ENCODE data around the gene HDGF. TPM values are rescaled to one million over a fixed set of nuclear protein-coding genes. Genes with fewer than 3 reads are reported as not detected.

The HDGF gene
- total and polyA plus RNA-seq, 9 of the 15 experiments (the other 6 are each of a cell fraction or from before 2014, with no cell fraction given), result 38.8 to 601 (median 400) TPM

DNA sequence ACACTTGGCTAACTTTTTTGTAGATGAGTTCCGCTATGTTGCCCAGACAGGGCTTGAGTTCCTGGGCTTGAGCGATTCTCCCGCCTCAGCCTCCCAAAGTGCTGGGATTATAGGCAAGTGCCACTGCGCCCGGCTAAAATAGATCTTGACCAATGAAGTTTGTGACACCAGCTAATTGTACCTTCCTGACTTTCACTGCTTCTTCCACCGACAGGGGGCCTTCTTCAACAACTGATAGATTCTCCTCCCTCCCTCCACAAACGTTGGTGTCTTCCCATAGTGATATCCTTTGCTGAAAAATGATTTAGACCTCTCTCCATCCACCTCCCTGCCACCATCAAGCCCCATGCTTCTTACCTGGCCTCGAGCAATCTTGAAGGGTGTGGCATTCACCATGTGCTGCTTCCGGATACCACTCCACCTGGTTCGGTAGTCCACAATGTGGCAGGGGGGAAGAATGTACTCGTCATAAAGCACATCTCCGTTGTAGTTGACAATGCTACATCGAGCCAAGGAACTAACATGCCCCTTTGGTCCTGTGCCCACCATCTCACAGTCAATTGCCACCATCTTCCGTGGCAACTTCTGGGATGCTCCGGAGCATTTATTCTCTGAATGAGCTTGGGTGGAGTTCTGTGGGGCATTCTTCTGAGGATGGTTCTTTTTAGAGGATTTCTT is 24.8 kb downstream of the HDGF start (continued):
- TF ChIP-seq, protein P1, sequence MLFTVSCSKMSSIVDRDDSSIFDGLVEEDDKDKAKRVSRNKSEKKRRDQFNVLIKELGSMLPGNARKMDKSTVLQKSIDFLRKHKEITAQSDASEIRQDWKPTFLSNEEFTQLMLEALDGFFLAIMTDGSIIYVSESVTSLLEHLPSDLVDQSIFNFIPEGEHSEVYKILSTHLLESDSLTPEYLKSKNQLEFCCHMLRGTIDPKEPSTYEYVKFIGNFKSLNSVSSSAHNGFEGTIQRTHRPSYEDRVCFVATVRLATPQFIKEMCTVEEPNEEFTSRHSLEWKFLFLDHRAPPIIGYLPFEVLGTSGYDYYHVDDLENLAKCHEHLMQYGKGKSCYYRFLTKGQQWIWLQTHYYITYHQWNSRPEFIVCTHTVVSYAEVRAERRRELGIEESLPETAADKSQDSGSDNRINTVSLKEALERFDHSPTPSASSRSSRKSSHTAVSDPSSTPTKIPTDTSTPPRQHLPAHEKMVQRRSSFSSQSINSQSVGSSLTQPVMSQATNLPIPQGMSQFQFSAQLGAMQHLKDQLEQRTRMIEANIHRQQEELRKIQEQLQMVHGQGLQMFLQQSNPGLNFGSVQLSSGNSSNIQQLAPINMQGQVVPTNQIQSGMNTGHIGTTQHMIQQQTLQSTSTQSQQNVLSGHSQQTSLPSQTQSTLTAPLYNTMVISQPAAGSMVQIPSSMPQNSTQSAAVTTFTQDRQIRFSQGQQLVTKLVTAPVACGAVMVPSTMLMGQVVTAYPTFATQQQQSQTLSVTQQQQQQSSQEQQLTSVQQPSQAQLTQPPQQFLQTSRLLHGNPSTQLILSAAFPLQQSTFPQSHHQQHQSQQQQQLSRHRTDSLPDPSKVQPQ (CRISPR knock-in tag; IDR thresholded peaks at IDR 0.05; ENCODE audit: borderline replicate concordance), result no peak
- TF ChIP-seq, protein P2, sequence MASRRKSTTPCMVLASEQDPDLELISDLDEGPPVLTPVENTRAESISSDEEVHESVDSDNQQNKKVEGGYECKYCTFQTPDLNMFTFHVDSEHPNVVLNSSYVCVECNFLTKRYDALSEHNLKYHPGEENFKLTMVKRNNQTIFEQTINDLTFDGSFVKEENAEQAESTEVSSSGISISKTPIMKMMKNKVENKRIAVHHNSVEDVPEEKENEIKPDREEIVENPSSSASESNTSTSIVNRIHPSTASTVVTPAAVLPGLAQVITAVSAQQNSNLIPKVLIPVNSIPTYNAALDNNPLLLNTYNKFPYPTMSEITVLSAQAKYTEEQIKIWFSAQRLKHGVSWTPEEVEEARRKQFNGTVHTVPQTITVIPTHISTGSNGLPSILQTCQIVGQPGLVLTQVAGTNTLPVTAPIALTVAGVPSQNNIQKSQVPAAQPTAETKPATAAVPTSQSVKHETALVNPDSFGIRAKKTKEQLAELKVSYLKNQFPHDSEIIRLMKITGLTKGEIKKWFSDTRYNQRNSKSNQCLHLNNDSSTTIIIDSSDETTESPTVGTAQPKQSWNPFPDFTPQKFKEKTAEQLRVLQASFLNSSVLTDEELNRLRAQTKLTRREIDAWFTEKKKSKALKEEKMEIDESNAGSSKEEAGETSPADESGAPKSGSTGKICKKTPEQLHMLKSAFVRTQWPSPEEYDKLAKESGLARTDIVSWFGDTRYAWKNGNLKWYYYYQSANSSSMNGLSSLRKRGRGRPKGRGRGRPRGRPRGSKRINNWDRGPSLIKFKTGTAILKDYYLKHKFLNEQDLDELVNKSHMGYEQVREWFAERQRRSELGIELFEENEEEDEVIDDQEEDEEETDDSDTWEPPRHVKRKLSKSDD (conservative IDR thresholded peaks at IDR 0.05; ENCODE audit: low read length), result no peak
- TF ChIP-seq, protein P3, sequence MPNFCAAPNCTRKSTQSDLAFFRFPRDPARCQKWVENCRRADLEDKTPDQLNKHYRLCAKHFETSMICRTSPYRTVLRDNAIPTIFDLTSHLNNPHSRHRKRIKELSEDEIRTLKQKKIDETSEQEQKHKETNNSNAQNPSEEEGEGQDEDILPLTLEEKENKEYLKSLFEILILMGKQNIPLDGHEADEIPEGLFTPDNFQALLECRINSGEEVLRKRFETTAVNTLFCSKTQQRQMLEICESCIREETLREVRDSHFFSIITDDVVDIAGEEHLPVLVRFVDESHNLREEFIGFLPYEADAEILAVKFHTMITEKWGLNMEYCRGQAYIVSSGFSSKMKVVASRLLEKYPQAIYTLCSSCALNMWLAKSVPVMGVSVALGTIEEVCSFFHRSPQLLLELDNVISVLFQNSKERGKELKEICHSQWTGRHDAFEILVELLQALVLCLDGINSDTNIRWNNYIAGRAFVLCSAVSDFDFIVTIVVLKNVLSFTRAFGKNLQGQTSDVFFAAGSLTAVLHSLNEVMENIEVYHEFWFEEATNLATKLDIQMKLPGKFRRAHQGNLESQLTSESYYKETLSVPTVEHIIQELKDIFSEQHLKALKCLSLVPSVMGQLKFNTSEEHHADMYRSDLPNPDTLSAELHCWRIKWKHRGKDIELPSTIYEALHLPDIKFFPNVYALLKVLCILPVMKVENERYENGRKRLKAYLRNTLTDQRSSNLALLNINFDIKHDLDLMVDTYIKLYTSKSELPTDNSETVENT (CRISPR knock-in tag; IDR thresholded peaks at IDR 0.05), result no peak
- TF ChIP-seq LARP7 (IDR thresholded peaks at IDR 0.05) (no peak), BHLHE40 (IDR thresholded peaks at IDR 0.05; ENCODE audit: low read length) (no peak), RBM17 (IDR thresholded peaks at IDR 0.05; ENCODE audit: borderline replicate concordance, low read depth, low read length) (no peak), DACH1 (IDR thresholded peaks at IDR 0.05; ENCODE audit: partially characterized antibody) (no peak), NR4A1 (CRISPR knock-in tag; IDR thresholded peaks at IDR 0.05) (no peak), NR4A1 (tag; IDR thresholded peaks at IDR 0.05) (no peak), TCF7L2 (IDR thresholded peaks at IDR 0.05; ENCODE audit: low read depth, low read length) (no peak), MAFF (IDR thresholded peaks at IDR 0.05; ENCODE audit: low read length) (no peak)
- TF ChIP-seq, protein P4, sequence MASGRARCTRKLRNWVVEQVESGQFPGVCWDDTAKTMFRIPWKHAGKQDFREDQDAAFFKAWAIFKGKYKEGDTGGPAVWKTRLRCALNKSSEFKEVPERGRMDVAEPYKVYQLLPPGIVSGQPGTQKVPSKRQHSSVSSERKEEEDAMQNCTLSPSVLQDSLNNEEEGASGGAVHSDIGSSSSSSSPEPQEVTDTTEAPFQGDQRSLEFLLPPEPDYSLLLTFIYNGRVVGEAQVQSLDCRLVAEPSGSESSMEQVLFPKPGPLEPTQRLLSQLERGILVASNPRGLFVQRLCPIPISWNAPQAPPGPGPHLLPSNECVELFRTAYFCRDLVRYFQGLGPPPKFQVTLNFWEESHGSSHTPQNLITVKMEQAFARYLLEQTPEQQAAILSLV (tag; IDR thresholded peaks at IDR 0.05), result no peak
- TF ChIP-seq, protein P5, sequence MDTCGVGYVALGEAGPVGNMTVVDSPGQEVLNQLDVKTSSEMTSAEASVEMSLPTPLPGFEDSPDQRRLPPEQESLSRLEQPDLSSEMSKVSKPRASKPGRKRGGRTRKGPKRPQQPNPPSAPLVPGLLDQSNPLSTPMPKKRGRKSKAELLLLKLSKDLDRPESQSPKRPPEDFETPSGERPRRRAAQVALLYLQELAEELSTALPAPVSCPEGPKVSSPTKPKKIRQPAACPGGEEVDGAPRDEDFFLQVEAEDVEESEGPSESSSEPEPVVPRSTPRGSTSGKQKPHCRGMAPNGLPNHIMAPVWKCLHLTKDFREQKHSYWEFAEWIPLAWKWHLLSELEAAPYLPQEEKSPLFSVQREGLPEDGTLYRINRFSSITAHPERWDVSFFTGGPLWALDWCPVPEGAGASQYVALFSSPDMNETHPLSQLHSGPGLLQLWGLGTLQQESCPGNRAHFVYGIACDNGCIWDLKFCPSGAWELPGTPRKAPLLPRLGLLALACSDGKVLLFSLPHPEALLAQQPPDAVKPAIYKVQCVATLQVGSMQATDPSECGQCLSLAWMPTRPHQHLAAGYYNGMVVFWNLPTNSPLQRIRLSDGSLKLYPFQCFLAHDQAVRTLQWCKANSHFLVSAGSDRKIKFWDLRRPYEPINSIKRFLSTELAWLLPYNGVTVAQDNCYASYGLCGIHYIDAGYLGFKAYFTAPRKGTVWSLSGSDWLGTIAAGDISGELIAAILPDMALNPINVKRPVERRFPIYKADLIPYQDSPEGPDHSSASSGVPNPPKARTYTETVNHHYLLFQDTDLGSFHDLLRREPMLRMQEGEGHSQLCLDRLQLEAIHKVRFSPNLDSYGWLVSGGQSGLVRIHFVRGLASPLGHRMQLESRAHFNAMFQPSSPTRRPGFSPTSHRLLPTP (IDR thresholded peaks at IDR 0.05; ENCODE audit: borderline replicate concordance, extremely low read depth, insufficient read length), result no peak
- TF ChIP-seq, protein P6, sequence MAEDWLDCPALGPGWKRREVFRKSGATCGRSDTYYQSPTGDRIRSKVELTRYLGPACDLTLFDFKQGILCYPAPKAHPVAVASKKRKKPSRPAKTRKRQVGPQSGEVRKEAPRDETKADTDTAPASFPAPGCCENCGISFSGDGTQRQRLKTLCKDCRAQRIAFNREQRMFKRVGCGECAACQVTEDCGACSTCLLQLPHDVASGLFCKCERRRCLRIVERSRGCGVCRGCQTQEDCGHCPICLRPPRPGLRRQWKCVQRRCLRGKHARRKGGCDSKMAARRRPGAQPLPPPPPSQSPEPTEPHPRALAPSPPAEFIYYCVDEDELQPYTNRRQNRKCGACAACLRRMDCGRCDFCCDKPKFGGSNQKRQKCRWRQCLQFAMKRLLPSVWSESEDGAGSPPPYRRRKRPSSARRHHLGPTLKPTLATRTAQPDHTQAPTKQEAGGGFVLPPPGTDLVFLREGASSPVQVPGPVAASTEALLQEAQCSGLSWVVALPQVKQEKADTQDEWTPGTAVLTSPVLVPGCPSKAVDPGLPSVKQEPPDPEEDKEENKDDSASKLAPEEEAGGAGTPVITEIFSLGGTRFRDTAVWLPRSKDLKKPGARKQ (CRISPR knock-in tag; IDR thresholded peaks at IDR 0.05), result no peak

Data from K562 (cell line).